ENCODE measurements around the gene KRTAP9-9. TPM values are rescaled to one million over a fixed set of nuclear protein-coding genes. Genes with fewer than 3 reads are reported as not detected.

Gene KRTAP9-9
- total RNA-seq = not detected in 2 replicates

GRCh38 chr17:41255381-41256290 lies at the start of gene KRTAP9-9:
Gene KRTAP9-9 (plus strand): TSS chr17:41255384.

GRCh38 chr17:41226598-41227095 lies 28.5 kb upstream of the KRTAP9-9 start, which contains the start of gene KRTAP9-2:
Gene KRTAP9-2 (plus strand): TSS chr17:41226648. CDS start chr17:41226655, 7 bp downstream.

GRCh38 chr17:41232399-41233105 lies 22.6 kb upstream of the KRTAP9-9 start, which contains the start of gene KRTAP9-3:
Gene KRTAP9-3 (plus strand): TSS chr17:41232449. CDS start chr17:41232502, 53 bp downstream.

GRCh38 chr17:41237949-41238437 lies 17.2 kb upstream of the KRTAP9-9 start, which contains the start of gene KRTAP9-8:
Gene KRTAP9-8 (plus strand): TSS chr17:41237999. CDS start chr17:41238052, 53 bp downstream.

GRCh38 chr17:41249637-41250240 lies 5.4 kb upstream of the KRTAP9-9 start, which contains the start of gene KRTAP9-4:
Gene KRTAP9-4 (plus strand): TSS chr17:41249687. CDS start chr17:41249721, 34 bp downstream.

GRCh38 chr17:41265078-41265477 lies 9.9 kb downstream of the KRTAP9-9 start, which contains the start of gene KRTAP9-6:
Gene KRTAP9-6 (plus strand): TSS chr17:41265378. CDS start chr17:41265378, 0 bp downstream.

GRCh38 chr17:41275648-41276190 lies 20.5 kb downstream of the KRTAP9-9 start, which contains the start of gene KRTAP9-7:
Gene KRTAP9-7 (plus strand): TSS chr17:41275698. CDS start chr17:41275698, 0 bp downstream.

GRCh38 chr17:41301916-41302901 lies 47.0 kb downstream of the KRTAP9-9 start, which contains the start of gene KRTAP29-1:
Gene KRTAP29-1 (minus strand): TSS chr17:41302851. CDS start chr17:41302851, 0 bp downstream.

Small RNA genes within 50 kb of the gene (small RNA-seq; reads per million reads assigned to genes)
- gene KRTAP9-10P = not detected

Other genes with a start within 250 kb of the KRTAP9-9 start
- not detected in 2 replicates for gene KRTAP3-1, start 246.3 kb upstream of the KRTAP9-9 start, total RNA-seq
- 1.5 and 6.0 TPM in 2 replicates for gene KRTAP1-5, start 228.2 kb upstream of the KRTAP9-9 start, total RNA-seq
- gene KRTAP1-4, start 225.2 kb upstream of the KRTAP9-9 start, total RNA-seq = not detected in 2 replicates
- gene KRTAP1-3, start 220.5 kb upstream of the KRTAP9-9 start, total RNA-seq = not detected in 2 replicates
- gene KRTAP1-1, start 213.9 kb upstream of the KRTAP9-9 start, total RNA-seq = not detected in 2 replicates
- not detected in 2 replicates for gene KRTAP2-1, start 208.1 kb upstream of the KRTAP9-9 start, total RNA-seq
- gene KRTAP2-2, start 200.2 kb upstream of the KRTAP9-9 start, total RNA-seq = not detected in 2 replicates
- gene KRTAP2-3, start 195.3 kb upstream of the KRTAP9-9 start, total RNA-seq = not detected in 2 replicates
- not detected in 2 replicates for gene KRTAP2-4, start 189.5 kb upstream of the KRTAP9-9 start, total RNA-seq
- gene KRTAP4-7, start 171.2 kb upstream of the KRTAP9-9 start, total RNA-seq = not detected in 2 replicates
- gene KRTAP4-8, start 157.2 kb upstream of the KRTAP9-9 start, total RNA-seq = not detected in 2 replicates
- gene KRTAP4-16, start 153.2 kb upstream of the KRTAP9-9 start, total RNA-seq = not detected in 2 replicates
- not detected in 2 replicates for gene KRTAP4-9, start 150.0 kb upstream of the KRTAP9-9 start, total RNA-seq
- gene KRTAP4-11, start 137.0 kb upstream of the KRTAP9-9 start, total RNA-seq = not detected in 2 replicates
- not detected in 2 replicates for gene KRTAP4-12, start 131.2 kb upstream of the KRTAP9-9 start, total RNA-seq
- gene KRTAP4-6, start 114.8 kb upstream of the KRTAP9-9 start, total RNA-seq = not detected in 2 replicates
- gene KRTAP4-5, start 105.6 kb upstream of the KRTAP9-9 start, total RNA-seq = not detected in 2 replicates
- not detected in 2 replicates for gene KRTAP4-4, start 94.6 kb upstream of the KRTAP9-9 start, total RNA-seq
- gene KRTAP4-3, start 87.2 kb upstream of the KRTAP9-9 start, total RNA-seq = not detected in 2 replicates
- gene KRTAP4-2, start 77.2 kb upstream of the KRTAP9-9 start, total RNA-seq = not detected in 2 replicates
- gene KRTAP4-1, start 70.5 kb upstream of the KRTAP9-9 start, total RNA-seq = not detected in 2 replicates
- not detected in 2 replicates for gene KRTAP9-1, start 65.5 kb upstream of the KRTAP9-9 start, total RNA-seq
- gene KRTAP9-2, start 28.7 kb upstream of the KRTAP9-9 start, total RNA-seq = not detected in 2 replicates
- not detected in 2 replicates for gene KRTAP9-3, start 22.9 kb upstream of the KRTAP9-9 start, total RNA-seq
- not detected in 2 replicates for gene KRTAP9-8, start 17.4 kb upstream of the KRTAP9-9 start, total RNA-seq
- not detected in 2 replicates for gene KRTAP9-4, start 5.7 kb upstream of the KRTAP9-9 start, total RNA-seq
- gene KRTAP9-6, start 10.0 kb downstream of the KRTAP9-9 start, total RNA-seq = not detected in 2 replicates
- not detected in 2 replicates for gene KRTAP9-7, start 20.3 kb downstream of the KRTAP9-9 start, total RNA-seq
- not detected in 2 replicates for gene KRTAP29-1, start 47.5 kb downstream of the KRTAP9-9 start, total RNA-seq
- gene KRTAP16-1, start 53.9 kb downstream of the KRTAP9-9 start, total RNA-seq = not detected in 2 replicates
- not detected in 2 replicates for gene KRTAP17-1, start 60.3 kb downstream of the KRTAP9-9 start, total RNA-seq
- gene KRT33A, start 95.4 kb downstream of the KRTAP9-9 start, total RNA-seq = not detected in 2 replicates
- not detected in 2 replicates for gene KRT33B, start 114.4 kb downstream of the KRTAP9-9 start, total RNA-seq
- gene KRT34, start 126.9 kb downstream of the KRTAP9-9 start, total RNA-seq = 0.16 TPM in 1 of 2 replicates, not detected in the other
- not detected in 2 replicates for gene KRT31, start 142.2 kb downstream of the KRTAP9-9 start, total RNA-seq
- gene KRT37, start 169.2 kb downstream of the KRTAP9-9 start, total RNA-seq = not detected in 2 replicates
- not detected in 2 replicates for gene KRT38, start 185.6 kb downstream of the KRTAP9-9 start, total RNA-seq
- not detected in 2 replicates for gene KRT32, start 212.0 kb downstream of the KRTAP9-9 start, total RNA-seq
- not detected in 2 replicates for gene KRT35, start 225.8 kb downstream of the KRTAP9-9 start, total RNA-seq
- not detected in 2 replicates for gene KRT36, start 234.5 kb downstream of the KRTAP9-9 start, total RNA-seq